MM.1S (cell line): ENCODE data around the gene RFTN1.

ENCODE experiments used
- DNase-seq: peaks from one replicate; pipeline ENCODE4 v3.0.0-alpha.2; 2015
- H2AFZ ChIP-seq: fragments of 300-600 bp; sonication (generic); 2 replicates; pipeline ENCODE4 v1.6.0; 2016; ENCODE audit warnings: antibody characterized with exemption, low read length
- H3F3A ChIP-seq: fragments of 300-600 bp; sonication (generic); 2 replicates; pipeline ENCODE4 v1.6.1; 2016; ENCODE audit warnings: mild to moderate bottlenecking, antibody characterized with exemption, low read length, moderate library complexity, mixed read lengths; ENCODE audit not compliant: insufficient read depth
- H3K27ac ChIP-seq: fragments of 300-600 bp; sonication (generic); 2 replicates; pipeline ENCODE4 v1.5.1; 2016; ENCODE audit warnings: mild to moderate bottlenecking, low read length
- H3K27me3 ChIP-seq: fragments of 300-600 bp; sonication (generic); replicated peaks from 2 replicates; pipeline ENCODE4 v1.6.0; 2016; ENCODE audit warnings: low read length; ENCODE audit not compliant: insufficient read depth
- H3K36me3 ChIP-seq: fragments of 300-600 bp; sonication (generic); replicated peaks from 2 replicates; pipeline ENCODE4 v1.6.1; 2016; ENCODE audit warnings: mild to moderate bottlenecking, low read length, mixed read lengths; ENCODE audit not compliant: insufficient read depth
- H3K4me1 ChIP-seq: fragments of 300-600 bp; sonication (generic); 2 replicates; pipeline ENCODE4 v1.6.1; 2016; ENCODE audit warnings: low read length, mixed read lengths
- H3K4me2 ChIP-seq: fragments of 300-600 bp; sonication (generic); 2 replicates; pipeline ENCODE4 v1.6.0; 2016; ENCODE audit warnings: low read depth, low read length
- H3K4me3 ChIP-seq: fragments of 300-600 bp; sonication (generic); 2 replicates; pipeline ENCODE4 v1.5.1; 2016; ENCODE audit warnings: low read length, mixed read lengths
- H3K79me2 ChIP-seq: fragments of 300-600 bp; sonication (generic); 2 replicates; pipeline ENCODE4 v1.6.1; 2016; ENCODE audit warnings: mixed run types, low read length, mixed read lengths
- H3K9ac ChIP-seq: fragments of 300-600 bp; sonication (generic); 2 replicates; pipeline ENCODE4 v1.6.1; 2016; ENCODE audit warnings: low read length, mixed read lengths
- H3K9me2 ChIP-seq: fragments of 300-600 bp; sonication (generic); replicated peaks from 2 replicates; pipeline ENCODE4 v1.6.1; 2016; ENCODE audit warnings: mild to moderate bottlenecking, low read length, mixed read lengths; ENCODE audit not compliant: insufficient read depth
- H3K9me3 ChIP-seq: fragments of 300-600 bp; sonication (generic); replicated peaks from 2 replicates; pipeline ENCODE4 v1.6.1; 2016; ENCODE audit warnings: mild to moderate bottlenecking, low read length, mixed read lengths; ENCODE audit not compliant: insufficient read depth
- H4K20me1 ChIP-seq: fragments of 300-600 bp; sonication (generic); 2 replicates; pipeline ENCODE4 v1.6.1; 2016; ENCODE audit warnings: mild to moderate bottlenecking, low read length, moderate library complexity, mixed read lengths; ENCODE audit not compliant: insufficient read depth
- EZH2 ChIP-seq: fragments of 300-600 bp; sonication (generic); optimal IDR thresholded peaks from 2 replicates; pipeline ENCODE3; 2017; ENCODE audit warnings: low read depth, mild to moderate bottlenecking, antibody characterized with exemption, low read length, mixed read lengths
- EZH2phosphoT487 ChIP-seq: fragments of 300-600 bp; sonication (generic); IDR thresholded peaks from 2 replicates; pipeline ENCODE4 v1.6.1; 2018; ENCODE audit warnings: antibody characterized with exemption, low read length
- TF ChIP-seq, protein P1 (sequence below): fragments of 300-600 bp; sonication (generic); IDR thresholded peaks from 2 replicates; pipeline ENCODE4 v1.5.1; 2016; ENCODE audit warnings: antibody characterized with exemption, low read length, mixed read lengths

Gene RFTN1

DNA sequence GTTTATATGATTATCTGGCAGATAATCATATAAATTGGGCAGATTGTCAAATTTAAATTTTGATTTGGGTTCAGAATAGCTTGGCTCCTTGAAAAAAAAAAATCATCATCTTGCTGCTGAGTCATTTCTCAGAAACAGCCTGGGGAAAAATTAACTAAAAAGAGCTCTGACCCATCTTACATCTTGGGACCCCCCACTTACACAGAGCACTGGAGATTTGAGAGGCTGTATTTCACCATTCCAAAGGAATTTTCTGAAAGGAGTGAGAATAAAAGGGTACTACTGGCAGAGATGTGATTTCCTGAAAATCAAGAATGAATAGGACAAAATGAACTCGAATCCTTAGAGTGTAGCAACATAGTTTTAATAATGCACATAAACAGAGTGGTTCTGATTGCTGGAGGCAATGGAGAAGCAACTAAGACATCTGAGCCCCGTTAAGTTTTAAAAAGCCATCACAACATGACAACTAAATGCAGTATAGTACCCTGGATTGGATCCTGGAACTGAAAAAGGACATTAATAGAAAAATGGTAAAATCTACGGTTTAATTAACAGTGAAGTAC lies 97.5 kb downstream of the RFTN1 start:
- no peaks in the 10 kb centered on the region for H3K9me2 ChIP-seq
- no peak overlapping the region for H3K4me3 ChIP-seq
- H3K9ac ChIP-seq: no peak overlapping the region
- H3F3A ChIP-seq: no peaks in the 10 kb centered on the region
- no peak for DNase-seq
- H3K79me2 ChIP-seq: no peaks in the 10 kb centered on the region
- H3K36me3 ChIP-seq: no peaks in the 10 kb centered on the region
- H3K4me2 ChIP-seq: no peak overlapping the region
- no peaks in the 10 kb centered on the region for H3K9me3 ChIP-seq
- TF ChIP-seq EZH2 (no peak), EZH2phosphoT487 (no peak)
- TF ChIP-seq, protein P1, sequence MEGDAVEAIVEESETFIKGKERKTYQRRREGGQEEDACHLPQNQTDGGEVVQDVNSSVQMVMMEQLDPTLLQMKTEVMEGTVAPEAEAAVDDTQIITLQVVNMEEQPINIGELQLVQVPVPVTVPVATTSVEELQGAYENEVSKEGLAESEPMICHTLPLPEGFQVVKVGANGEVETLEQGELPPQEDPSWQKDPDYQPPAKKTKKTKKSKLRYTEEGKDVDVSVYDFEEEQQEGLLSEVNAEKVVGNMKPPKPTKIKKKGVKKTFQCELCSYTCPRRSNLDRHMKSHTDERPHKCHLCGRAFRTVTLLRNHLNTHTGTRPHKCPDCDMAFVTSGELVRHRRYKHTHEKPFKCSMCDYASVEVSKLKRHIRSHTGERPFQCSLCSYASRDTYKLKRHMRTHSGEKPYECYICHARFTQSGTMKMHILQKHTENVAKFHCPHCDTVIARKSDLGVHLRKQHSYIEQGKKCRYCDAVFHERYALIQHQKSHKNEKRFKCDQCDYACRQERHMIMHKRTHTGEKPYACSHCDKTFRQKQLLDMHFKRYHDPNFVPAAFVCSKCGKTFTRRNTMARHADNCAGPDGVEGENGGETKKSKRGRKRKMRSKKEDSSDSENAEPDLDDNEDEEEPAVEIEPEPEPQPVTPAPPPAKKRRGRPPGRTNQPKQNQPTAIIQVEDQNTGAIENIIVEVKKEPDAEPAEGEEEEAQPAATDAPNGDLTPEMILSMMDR: no peak
- no peaks in the 10 kb centered on the region for H4K20me1 ChIP-seq
- no peaks in the 10 kb centered on the region for H3K27me3 ChIP-seq
- no peak overlapping the region for H3K27ac ChIP-seq
- no peaks in the 10 kb centered on the region for H3K4me1 ChIP-seq
- H2AFZ ChIP-seq: no peak overlapping the region

DNA sequence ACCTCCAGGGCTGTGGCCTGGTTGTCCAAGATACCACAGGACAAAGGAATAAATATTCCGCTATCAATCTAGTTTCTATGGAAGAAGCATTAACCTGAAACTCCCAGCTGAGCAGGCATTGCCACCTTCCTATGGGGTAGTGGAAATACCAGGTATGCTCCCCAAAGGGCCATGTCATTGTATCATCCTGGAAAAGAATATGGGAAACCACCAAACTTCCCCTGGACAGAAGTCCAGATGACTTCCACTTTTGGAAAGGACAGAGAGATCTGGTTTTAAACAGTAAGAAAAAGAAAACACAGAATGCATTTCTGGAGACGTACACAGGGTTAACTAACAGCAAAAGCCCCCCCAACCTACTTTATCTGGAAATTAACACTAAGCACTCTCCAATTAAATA lies 100.2 kb downstream of the RFTN1 start:
- H3K27ac ChIP-seq: no peak overlapping the region
- H3K27me3 ChIP-seq: no peaks in the 10 kb centered on the region
- H3K9me3 ChIP-seq: no peaks in the 10 kb centered on the region
- no peak overlapping the region for H2AFZ ChIP-seq
- no peak overlapping the region for H3K4me3 ChIP-seq
- H3K4me1 ChIP-seq: no peaks in the 10 kb centered on the region
- no peaks in the 10 kb centered on the region for H3K79me2 ChIP-seq
- H3K9me2 ChIP-seq: no peaks in the 10 kb centered on the region
- H4K20me1 ChIP-seq: no peaks in the 10 kb centered on the region
- no peaks in the 10 kb centered on the region for H3K36me3 ChIP-seq
- no peak for DNase-seq
- H3K9ac ChIP-seq: no peak overlapping the region
- H3F3A ChIP-seq: no peaks in the 10 kb centered on the region
- H3K4me2 ChIP-seq: no peak overlapping the region
- TF ChIP-seq, protein P1: no peak
- TF ChIP-seq EZH2phosphoT487 (no peak), EZH2 (no peak)

DNA sequence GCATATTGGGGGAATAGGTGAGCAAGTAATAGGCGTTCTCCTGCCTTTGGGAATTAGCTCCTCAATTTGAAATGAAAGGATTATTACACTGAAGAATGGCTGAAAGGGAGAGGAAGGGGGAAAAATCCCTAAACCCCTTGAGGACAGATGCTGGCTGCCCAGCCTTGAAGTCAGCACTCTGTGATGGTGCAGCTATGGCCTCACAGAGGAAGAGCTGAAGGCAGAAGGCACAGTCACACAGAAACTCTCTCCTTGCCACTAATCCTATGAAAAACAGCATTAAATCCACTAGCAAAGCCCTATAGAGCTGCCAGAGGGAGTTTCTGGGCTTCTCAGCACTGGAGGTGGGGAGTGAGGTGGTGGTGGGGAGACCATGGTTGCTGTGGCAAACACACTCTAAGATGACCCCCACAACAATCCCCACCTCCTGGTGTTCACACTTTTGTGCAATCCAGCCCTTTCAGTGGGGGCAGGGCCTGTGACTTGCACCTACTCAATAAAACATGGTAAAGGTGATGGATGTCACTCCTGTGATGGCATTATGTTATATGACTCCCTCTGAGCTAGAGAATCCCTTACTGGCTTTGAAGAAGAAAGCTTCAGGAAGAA lies 101.2 kb downstream of the RFTN1 start:
- Histone ChIP-seq H3K9me2 (no peaks in the 10 kb centered on the region), H3K4me2 (no peak overlapping the region), H3K9me3 (no peaks in the 10 kb centered on the region), H3K4me1 (no peaks in the 10 kb centered on the region), H3F3A (no peaks in the 10 kb centered on the region), H3K79me2 (no peaks in the 10 kb centered on the region), H3K36me3 (no peaks in the 10 kb centered on the region), H3K9ac (no peak overlapping the region), H4K20me1 (no peaks in the 10 kb centered on the region), H3K27ac (no peak overlapping the region), H2AFZ (no peak overlapping the region), H3K27me3 (no peaks in the 10 kb centered on the region), H3K4me3 (no peak overlapping the region)
- DNase-seq: no peak
- no peak for TF ChIP-seq EZH2
- TF ChIP-seq EZH2phosphoT487: no peak
- TF ChIP-seq, protein P1: no peak
